Measurements from ENCODE around the gene ACAD10. TPM values are rescaled to one million over a fixed set of nuclear protein-coding genes. Genes with fewer than 3 reads are reported as not detected.
"Not testable (repeated sequence)": the region's sequence is repeated elsewhere in the genome, so short reads cannot be mapped to it uniquely, and the experiment has no call there.

ACAD10 gene
- polyA plus RNA-seq, 4 donors, result 31.1 to 53.8 (median 42.5) TPM

DNA sequence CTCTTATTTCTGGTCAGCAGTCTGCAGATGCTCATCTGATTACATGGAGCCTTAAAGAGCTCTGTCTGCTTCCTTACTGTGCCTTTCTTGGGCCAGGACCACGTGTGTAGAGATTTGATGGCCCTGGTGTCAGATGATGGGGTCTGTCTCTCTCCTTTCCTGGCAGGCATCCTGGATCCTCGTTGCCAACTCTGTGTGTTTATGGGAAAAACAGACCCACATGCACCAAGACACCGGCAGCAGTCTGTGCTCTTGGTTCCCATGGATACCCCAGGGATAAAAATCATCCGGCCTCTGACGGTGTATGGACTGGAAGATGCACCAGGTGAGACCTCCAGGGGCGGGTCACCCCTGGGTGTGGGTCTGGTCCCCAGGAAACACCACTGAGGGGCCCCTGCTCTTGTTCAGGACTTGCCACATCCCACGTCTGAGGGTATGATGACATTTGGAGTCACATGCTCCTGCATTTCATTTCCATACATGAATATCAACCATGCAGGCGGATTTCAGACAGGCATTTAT lies 62.4 kb downstream of the ACAD10 start:
- no peak for DNase-seq (ENCODE audit: low read depth in 4 of 4, low spot score in 2 of 4)

- DNase-seq (ENCODE audit: low read depth in 4 of 4, low spot score in 2 of 4), result no peak
Measured at GRCh38 chr12:111748867-111749266, 63.0 kb downstream of the ACAD10 start.

DNA sequence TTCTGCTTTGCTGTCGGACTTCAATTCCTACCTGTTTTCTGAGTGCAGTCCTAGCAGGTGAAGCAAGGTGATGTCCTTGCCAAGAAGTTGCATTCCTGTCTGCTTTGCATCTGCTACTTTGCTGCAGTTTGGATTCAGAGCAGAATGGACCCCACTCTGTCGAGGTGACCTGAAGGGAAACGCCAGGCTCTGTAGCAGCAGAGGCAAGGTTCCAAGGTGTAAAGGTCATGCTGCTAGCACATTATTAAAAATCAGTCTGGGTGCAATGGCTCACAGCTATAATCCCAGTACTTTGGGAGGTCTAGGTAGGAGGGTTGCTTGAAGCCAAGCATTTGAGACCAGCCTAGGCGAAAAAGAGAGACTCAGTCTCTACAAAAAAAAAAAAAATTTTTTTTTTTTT lies 63.5 kb downstream of the ACAD10 start:
- no peak for DNase-seq (ENCODE audit: low read depth in 4 of 4, low spot score in 2 of 4)

DNA sequence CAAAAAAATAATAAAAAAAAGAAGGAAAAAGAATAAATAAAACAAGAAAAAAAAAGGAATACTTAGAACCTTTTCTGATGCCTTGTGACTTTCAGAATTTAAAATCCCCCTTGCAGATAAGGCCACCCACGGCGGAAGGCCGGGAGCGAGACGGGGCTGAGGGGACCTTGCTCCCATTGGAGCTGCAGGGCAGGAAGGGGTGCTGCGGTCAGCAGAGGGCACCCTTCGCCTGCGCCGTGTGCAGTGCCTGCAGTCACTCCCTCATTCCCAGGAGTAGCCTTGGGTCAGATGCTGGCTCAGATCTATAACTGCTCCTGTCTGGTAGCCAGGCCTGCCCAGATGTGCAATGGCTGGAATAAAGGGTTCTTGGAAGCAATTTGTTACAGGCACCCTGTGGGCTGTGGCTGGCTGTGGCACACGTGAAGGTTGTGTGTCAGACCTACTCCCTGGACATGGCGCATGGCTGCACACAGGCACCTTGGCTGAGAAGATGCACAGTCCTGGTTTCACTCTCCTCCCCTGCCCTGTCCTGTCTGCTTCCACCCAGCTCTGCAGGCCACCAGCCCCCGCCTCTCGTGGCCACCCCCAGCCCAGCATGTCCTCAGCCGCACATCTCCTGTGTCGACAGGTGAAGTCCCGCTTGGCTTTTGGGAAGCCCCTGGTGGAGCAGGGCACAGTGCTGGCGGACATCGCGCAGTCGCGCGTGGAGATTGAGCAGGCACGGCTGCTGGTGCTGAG lies 67.5 kb downstream of the ACAD10 start:
- no peak for DNase-seq (ENCODE audit: low read depth in 4 of 4, low spot score in 2 of 4)

DNA sequence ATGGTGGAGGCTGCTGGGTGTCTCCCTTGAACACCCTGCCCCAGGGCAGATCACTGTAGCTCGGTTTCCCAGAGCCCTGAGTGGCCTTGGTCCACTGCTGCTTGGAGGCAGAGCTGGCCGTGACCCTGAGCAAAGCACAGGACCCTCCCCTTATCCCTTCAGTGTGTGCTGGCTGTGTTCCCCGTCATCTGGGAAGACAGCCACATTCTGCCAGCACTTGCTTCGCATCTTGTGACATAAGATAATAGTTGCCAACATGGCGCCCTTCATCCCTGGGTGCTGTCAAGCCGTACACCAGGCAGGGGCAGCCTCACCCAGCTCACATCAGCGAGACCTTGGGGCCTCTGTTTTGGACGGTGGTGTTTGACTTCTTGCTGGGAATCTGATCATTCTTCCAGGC lies 68.8 kb downstream of the ACAD10 start:
- no peak for DNase-seq (ENCODE audit: low read depth in 4 of 4, low spot score in 2 of 4)

DNA sequence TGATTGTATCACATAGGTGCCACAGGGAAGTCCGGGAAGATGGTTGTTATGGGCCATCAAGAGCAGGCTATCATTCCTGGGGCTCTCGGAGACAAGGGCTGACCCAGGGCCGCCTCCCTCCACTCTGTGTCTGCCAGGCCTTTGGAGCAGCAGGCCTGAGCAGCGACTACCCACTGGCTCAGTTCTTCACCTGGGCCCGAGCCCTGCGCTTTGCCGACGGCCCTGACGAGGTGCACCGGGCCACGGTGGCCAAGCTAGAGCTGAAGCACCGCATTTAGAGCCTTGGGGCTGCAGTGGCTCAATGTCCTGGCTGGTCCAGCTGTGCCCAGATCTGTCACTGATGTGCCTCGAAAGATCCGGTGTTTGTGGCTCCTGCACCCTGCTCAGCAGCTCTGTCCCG lies 70.3 kb downstream of the ACAD10 start:
- no peak for DNase-seq (ENCODE audit: low read depth in 4 of 4, low spot score in 2 of 4)

GRCh38 chr12:111756681-111757080 lies 70.8 kb downstream of the ACAD10 start:
- DNase-seq (ENCODE audit: low read depth in 4 of 4, low spot score in 2 of 4), result no peak

- no peak for DNase-seq (ENCODE audit: low read depth in 4 of 4, low spot score in 2 of 4)
Measured at GRCh38 chr12:111757361-111758119, 71.7 kb downstream of the ACAD10 start.

GRCh38 chr12:111758120-111758561 lies 72.3 kb downstream of the ACAD10 start:
- DNase-seq (ENCODE audit: low read depth in 4 of 4, low spot score in 2 of 4), result no peak

GRCh38 chr12:111759271-111759670 lies 73.4 kb downstream of the ACAD10 start:
- DNase-seq (ENCODE audit: low read depth in 4 of 4, low spot score in 2 of 4), result no peak

DNA sequence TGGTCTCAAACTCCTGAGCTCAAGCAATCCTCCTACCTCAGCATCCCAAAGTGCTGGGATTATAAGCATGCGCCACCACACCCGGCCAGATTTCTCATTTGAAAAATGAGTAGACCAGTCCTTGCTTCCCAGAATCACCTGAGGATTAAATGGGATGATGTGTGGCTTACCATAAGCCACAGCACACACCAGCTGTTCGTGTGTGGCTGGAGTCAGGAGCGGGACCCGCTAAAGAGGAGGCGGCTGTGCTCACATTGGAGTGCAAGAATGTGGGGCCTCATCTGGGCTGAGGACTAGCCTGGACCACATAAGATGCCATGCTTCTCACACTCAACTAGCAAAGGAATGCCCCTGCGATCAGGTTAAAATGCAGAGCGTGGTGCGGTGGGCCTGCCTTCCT lies 74.1 kb downstream of the ACAD10 start:
- DNase-seq (ENCODE audit: low read depth in 4 of 4, low spot score in 2 of 4), result no peak

DNA sequence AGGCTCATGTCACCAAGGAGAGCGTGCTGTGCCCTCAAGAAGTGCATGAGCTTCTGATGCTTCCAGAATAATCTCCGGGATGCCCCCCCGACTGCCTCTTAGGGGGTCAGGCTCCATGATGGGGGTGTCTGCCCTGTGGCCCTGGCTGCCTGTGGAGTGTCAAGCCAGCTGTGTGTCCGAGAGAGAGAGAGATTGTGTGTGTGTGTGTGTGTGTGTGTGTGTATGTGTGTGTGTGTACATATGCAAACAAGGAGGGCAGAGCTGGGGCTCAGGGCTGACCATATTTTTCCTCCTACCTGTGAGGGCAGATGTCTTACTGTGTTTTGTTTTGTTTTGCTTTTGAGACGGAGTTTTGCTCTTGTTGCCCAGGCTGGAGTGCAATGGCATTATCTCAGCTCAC lies 75.2 kb downstream of the ACAD10 start:
- no peak for DNase-seq (ENCODE audit: low read depth in 4 of 4, low spot score in 2 of 4)

GRCh38 chr12:111761706-111762105 lies 75.9 kb downstream of the ACAD10 start:
- no peak for DNase-seq (ENCODE audit: low read depth in 4 of 4, low spot score in 2 of 4)

GRCh38 chr12:111763552-111763951 lies 77.7 kb downstream of the ACAD10 start:
- not testable (repeated sequence) for DNase-seq (ENCODE audit: low read depth in 4 of 4, low spot score in 2 of 4)

DNA sequence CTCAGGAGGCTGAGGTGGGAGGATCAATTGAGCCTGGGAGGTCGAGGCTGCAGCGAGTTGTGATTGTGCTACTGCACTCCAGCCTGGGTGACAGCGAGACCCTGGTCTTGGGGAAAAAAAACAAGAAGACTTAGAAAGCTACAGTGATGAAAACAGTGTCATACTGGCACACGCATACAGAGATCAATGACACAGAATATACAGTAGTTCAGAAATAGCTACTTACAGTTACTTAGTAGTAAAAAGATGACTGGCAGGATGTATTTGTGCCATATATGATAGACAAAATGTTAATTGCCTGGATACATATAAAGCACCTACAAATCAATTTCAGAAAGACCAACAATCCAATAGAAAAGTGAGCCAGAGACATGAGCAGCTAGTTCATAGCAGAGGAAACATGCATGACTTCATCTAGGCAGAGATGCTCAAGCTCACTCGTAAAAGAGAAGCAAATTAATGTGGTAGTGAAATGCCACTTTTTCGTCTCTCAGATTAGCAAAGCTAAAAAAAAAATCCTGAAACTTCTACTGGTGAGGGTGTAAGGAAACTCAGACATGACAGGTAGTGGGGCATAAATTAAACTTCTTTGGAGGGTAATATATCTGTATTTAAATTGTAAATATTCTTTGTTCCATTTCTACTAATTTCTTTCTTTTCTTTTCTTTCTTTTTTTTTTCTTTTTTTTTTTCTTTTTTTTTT lies 78.4 kb downstream of the ACAD10 start:
- no peak for DNase-seq (ENCODE audit: low read depth in 4 of 4, low spot score in 2 of 4)

DNA sequence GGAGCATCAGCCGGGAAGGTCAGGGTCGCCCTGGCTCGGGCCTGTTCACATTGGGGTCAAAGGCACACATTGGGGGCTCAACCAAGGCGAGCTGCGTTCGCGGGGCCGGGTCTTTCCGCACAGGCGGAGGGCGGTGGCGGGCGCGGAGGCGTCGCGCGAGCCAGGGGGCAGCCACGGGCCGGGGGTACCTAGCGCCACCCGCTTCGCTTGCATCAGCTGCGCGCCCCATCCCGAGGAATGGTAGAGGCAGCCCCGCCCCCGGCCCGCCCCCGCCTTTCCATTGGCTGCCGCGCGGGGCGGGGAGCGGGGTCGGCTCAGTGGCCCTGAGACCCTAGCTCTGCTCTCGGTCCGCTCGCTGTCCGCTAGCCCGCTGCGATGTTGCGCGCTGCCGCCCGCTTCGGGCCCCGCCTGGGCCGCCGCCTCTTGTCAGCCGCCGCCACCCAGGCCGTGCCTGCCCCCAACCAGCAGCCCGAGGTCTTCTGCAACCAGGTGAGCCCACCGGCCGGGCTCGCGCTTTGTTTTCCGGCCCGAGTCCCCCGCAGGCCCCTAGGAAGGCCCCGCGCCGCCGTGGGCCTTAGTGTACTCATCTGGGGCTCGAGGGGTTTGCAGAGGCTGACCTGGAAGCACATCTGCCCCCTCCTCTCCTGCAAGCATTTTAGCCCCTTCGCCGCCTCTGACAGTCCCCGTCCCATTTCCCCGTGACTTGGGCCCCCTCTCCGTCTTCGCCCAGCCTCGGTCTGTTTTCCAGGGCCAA lies 80.9 kb downstream of the ACAD10 start, which contains the start of gene ALDH2:
ALDH2 (plus strand) TSS at position 326 of the 754 bp plus-strand sequence; CDS start at position 376, 50 bp downstream.
- DNase-seq (ENCODE audit: low read depth in 4 of 4, low spot score in 2 of 4), result peak in 2 of 4 donors; percentile 67 to 68

DNA sequence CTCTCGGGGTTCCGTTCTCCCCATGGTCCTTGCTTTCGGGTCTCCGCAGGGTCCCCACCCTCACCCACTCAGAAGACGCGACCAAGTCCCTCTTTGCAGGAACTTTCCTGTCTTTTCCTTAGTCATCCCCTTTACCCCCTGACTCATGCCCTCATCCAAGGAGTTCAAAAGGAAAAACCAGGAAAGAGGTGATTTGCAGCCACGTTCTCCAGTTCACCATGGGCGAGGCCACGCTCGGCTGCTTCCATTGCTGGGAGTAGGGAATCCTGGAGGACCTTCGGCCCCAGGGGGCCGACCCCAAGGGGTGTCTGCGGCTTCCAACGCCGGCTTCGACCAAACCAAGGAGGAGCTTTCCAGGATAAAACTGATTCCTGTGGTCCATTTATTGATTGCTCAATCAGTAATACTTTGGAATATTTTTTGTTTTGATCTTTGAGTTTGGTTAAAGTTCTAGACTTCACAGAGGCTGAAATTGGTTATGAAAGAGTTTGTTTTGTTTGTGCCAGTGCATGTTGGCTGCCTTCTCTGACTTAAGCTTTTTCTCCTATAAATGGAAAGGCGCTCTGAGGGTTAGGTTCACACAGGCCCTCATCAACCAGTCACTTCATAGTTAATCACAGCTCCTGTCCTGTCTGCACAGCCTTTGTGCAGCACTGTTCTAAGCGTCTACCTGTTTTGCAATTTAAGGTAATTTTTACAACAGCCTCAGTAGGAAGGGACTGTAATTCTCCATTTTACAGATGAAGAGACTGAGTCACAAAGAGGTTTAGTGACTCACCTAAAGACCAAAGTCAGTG lies 81.7 kb downstream of the ACAD10 start:
- no peak for DNase-seq (ENCODE audit: low read depth in 4 of 4, low spot score in 2 of 4)

DNA sequence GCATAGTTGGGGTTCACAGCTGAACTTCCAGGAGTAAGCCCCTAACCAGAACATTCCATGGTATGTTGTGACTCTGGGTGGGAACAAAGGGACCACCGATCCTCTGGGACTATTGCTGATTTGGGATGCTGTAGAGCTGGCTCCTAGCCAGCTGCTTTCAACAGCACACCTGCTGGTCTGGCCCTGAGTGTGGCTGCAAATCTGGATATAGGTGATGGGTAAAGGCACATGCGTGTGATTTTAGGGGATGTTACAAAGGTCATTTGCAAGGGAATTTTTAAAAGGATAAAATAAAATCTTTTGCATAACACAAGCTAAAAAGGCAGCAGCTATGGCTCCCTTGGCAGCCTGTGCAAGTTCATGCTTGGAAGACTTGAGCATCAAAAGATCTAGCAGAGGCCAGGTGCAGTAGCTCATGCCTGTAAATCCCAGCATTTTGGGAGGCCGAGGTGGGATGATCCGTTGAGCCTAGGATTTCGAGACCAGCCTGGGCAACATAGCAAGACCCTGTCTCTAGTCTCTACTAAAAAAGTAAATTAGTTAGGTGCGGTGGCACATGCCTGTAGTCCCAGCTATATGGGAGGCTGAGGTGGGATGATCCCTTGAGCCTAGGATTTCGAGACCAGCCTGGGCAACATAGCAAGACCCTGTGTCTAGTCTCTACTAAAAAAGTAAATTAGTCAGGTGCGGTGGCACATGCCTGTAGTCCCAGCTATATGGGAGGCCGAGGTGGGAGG lies 82.5 kb downstream of the ACAD10 start:
- DNase-seq (ENCODE audit: low read depth in 4 of 4, low spot score in 2 of 4), result no peak

GRCh38 chr12:111769599-111769998 lies 83.7 kb downstream of the ACAD10 start:
- DNase-seq (ENCODE audit: low read depth in 4 of 4, low spot score in 2 of 4), result no peak
